ENCODE measurements around the gene GAB3.
"Not testable (repeated sequence)": the region's sequence is repeated elsewhere in the genome, so short reads cannot be mapped to it uniquely, and the experiment has no call there.

Gene GAB3

GRCh38 chrX:154718616-154719015 is 32.3 kb downstream of the GAB3 start:
- Mint-ChIP-seq H3K9me3 (no peaks in the 10 kb centered on the region), H3K27ac (peak overlapping the region; percentile 83), H3K4me1 (peaks cover 48% of the 10 kb centered on the region), H3K36me3 (ENCODE audit: low read depth) (peaks cover 6% of the 10 kb centered on the region), H3K4me3 (peak overlapping the region; percentile 26), H3K27me3 (no peaks in the 10 kb centered on the region)
- DNase-seq (no peak), ATAC-seq (no peak)

GRCh38 chrX:154717824-154718223 is 33.1 kb downstream of the GAB3 start:
- Mint-ChIP-seq H3K4me1 (peaks cover 48% of the 10 kb centered on the region), H3K27me3 (no peaks in the 10 kb centered on the region), H3K27ac (peak overlapping the region; percentile 83), H3K4me3 (no peak overlapping the region), H3K9me3 (no peaks in the 10 kb centered on the region), H3K36me3 (ENCODE audit: low read depth) (peaks cover 3% of the 10 kb centered on the region)
- no peak for ATAC-seq
- DNase-seq = no peak

GRCh38 chrX:154715825-154716224 is 35.1 kb downstream of the GAB3 start:
- no peak for DNase-seq
- no peak overlapping the region for H3K4me3 Mint-ChIP-seq
- H3K9me3 Mint-ChIP-seq = no peaks in the 10 kb centered on the region
- no peak for ATAC-seq
- H3K27ac Mint-ChIP-seq = no peak overlapping the region
- H3K4me1 Mint-ChIP-seq = peaks cover 61% of the 10 kb centered on the region
- H3K27me3 Mint-ChIP-seq = no peaks in the 10 kb centered on the region
- H3K36me3 Mint-ChIP-seq (ENCODE audit: low read depth) = peaks cover 7% of the 10 kb centered on the region

- DNase-seq (no peak), ATAC-seq (no peak)
- Mint-ChIP-seq H3K4me1 (peaks cover 59% of the 10 kb centered on the region), H3K27ac (no peak overlapping the region), H3K4me3 (no peak overlapping the region), H3K36me3 (ENCODE audit: low read depth) (peaks cover 7% of the 10 kb centered on the region), H3K27me3 (no peaks in the 10 kb centered on the region), H3K9me3 (no peaks in the 10 kb centered on the region)
Observed at GRCh38 chrX:154714925-154715324, 36.0 kb downstream of the GAB3 start.

GRCh38 chrX:154712781-154713740 is 37.8 kb downstream of the GAB3 start:
- Mint-ChIP-seq H3K4me3 (no peak overlapping the region), H3K27me3 (no peaks in the 10 kb centered on the region), H3K36me3 (ENCODE audit: low read depth) (peaks cover 13% of the 10 kb centered on the region), H3K9me3 (no peaks in the 10 kb centered on the region), H3K27ac (peak overlapping the region; percentile 64), H3K4me1 (peaks cover 40% of the 10 kb centered on the region)
- DNase-seq (no peak), ATAC-seq (peak; percentile 86)

DNA sequence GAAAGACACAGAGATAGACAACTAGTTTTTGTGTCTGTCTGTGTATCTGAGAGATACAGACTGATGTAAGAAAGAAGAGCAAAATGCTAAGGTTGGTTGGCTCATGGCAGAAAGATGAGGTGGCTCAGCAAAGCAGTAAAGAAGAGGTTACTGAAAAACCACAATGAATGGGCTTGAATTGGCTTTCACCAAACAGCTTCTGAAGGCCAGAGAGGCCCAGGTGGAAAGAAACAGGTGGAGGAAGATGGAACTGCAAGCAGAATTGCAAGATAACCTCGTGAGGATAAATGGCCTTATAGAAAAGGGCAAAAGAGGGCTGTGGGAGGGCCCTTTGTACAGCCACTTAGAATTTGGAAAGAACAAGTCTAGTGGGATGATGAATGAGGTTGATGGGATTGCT is 39.6 kb downstream of the GAB3 start:
- ATAC-seq (no peak), DNase-seq (no peak)
- Mint-ChIP-seq H3K36me3 (ENCODE audit: low read depth) (peaks cover 13% of the 10 kb centered on the region), H3K4me1 (peaks cover 27% of the 10 kb centered on the region), H3K27me3 (no peaks in the 10 kb centered on the region), H3K9me3 (no peaks in the 10 kb centered on the region), H3K4me3 (no peak overlapping the region), H3K27ac (no peak overlapping the region)

GRCh38 chrX:154710309-154710708 is 40.6 kb downstream of the GAB3 start:
- Mint-ChIP-seq H3K27me3 (no peaks in the 10 kb centered on the region), H3K4me1 (peaks cover 27% of the 10 kb centered on the region), H3K36me3 (ENCODE audit: low read depth) (peaks cover 13% of the 10 kb centered on the region), H3K4me3 (no peak overlapping the region), H3K27ac (no peak overlapping the region), H3K9me3 (no peaks in the 10 kb centered on the region)
- DNase-seq = no peak
- no peak for ATAC-seq

DNA sequence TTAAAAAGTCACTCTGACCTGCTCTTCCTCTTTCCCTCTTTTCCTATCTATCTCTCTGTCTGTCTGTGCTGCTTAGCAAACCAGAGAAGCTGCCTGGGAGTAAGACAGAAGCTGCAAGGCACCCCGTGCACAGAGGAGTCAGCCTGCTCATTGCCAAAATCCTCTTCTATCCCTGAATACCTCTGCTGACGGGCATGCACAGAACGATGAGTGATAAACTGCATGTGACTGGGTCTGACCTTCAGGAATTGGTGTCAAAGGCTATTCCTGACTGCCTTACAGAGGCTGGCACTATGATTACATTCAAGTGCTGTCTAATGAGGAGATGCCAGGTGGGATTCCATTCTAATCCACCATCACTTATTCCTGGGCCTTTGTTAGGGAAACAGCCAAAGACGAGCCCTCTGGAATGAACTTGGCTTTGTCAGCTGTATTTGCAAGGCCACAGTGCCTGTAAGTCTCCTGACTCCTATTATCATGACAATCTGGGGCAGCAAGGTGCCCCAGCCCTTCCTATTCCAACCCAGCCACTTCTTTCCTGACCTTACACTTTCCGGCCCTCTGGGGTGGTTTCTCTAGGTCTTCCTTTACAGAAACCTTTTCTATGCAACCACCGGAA is 52.1 kb downstream of the GAB3 start:
- no peak overlapping the region for H3K27ac Mint-ChIP-seq
- no peaks in the 10 kb centered on the region for H3K9me3 Mint-ChIP-seq
- no peak overlapping the region for H3K4me3 Mint-ChIP-seq
- ATAC-seq (no peak), DNase-seq (no peak)
- peaks cover 7% of the 10 kb centered on the region for H3K36me3 Mint-ChIP-seq (ENCODE audit: low read depth)
- H3K27me3 Mint-ChIP-seq = no peaks in the 10 kb centered on the region
- H3K4me1 Mint-ChIP-seq = peaks cover 7% of the 10 kb centered on the region

GRCh38 chrX:154696676-154697045 is 54.2 kb downstream of the GAB3 start:
- no peaks in the 10 kb centered on the region for H3K9me3 Mint-ChIP-seq
- H3K4me1 Mint-ChIP-seq = peaks cover 15% of the 10 kb centered on the region
- no peak for DNase-seq
- H3K27ac Mint-ChIP-seq = peak overlapping the region; percentile 27
- no peaks in the 10 kb centered on the region for H3K27me3 Mint-ChIP-seq
- no peak for ATAC-seq
- no peak overlapping the region for H3K4me3 Mint-ChIP-seq
- peaks cover 10% of the 10 kb centered on the region for H3K36me3 Mint-ChIP-seq (ENCODE audit: low read depth)

DNA sequence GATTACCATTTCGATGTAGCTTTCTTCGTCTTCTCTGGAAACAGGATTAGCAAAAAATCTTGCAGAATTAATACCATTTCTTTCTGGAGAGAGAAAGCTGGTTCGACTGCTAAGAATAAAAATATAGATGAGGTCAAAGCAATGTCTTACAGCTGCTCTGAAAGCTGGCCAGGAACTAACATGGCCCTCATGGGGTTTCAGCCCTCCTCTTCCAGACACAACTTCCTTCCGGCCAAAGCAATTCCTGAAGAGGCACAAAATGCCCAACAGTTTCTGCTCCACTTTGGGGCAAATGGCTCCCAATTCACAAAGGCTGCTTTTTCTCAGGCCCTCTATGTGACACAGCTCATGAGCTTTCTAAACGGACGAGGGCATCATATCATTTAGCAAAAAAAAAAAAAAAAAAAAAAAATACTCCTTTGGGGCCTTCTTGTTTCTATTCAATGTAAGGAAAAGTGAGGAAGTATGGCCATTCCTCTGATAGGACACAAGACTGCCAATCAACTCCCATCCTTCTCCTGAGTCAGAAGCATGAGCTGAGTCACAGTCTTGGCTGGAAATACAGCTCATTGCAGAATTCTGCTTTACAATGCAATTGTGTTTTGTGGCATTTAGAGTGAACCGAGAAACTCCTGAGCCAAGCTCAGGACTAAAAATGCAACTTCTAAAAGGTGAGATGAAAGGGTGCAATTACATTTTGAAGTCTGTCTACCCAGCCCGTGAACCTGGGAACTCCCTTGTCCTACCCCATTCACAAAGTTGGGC is 54.8 kb downstream of the GAB3 start:
- H3K4me3 Mint-ChIP-seq = no peak overlapping the region
- no peak for DNase-seq
- H3K36me3 Mint-ChIP-seq (ENCODE audit: low read depth) = peaks cover 10% of the 10 kb centered on the region
- H3K9me3 Mint-ChIP-seq = no peaks in the 10 kb centered on the region
- peak overlapping the region; percentile 27 for H3K27ac Mint-ChIP-seq
- H3K27me3 Mint-ChIP-seq = no peaks in the 10 kb centered on the region
- H3K4me1 Mint-ChIP-seq = peaks cover 15% of the 10 kb centered on the region
- ATAC-seq = peak; percentile 43

GRCh38 chrX:154693394-154693793 is 57.5 kb downstream of the GAB3 start:
- H3K27me3 Mint-ChIP-seq = no peaks in the 10 kb centered on the region
- ATAC-seq = no peak
- no peaks in the 10 kb centered on the region for H3K9me3 Mint-ChIP-seq
- no peak for DNase-seq
- H3K4me3 Mint-ChIP-seq = no peak overlapping the region
- H3K36me3 Mint-ChIP-seq (ENCODE audit: low read depth) = peaks cover 13% of the 10 kb centered on the region
- no peak overlapping the region for H3K27ac Mint-ChIP-seq
- peaks cover 15% of the 10 kb centered on the region for H3K4me1 Mint-ChIP-seq

- not testable (repeated sequence) for H3K4me3 Mint-ChIP-seq; H3K36me3 Mint-ChIP-seq (ENCODE audit: low read depth); H3K27ac Mint-ChIP-seq; H3K9me3 Mint-ChIP-seq; ATAC-seq; H3K27me3 Mint-ChIP-seq; DNase-seq
- peaks cover 11% of the 10 kb centered on the region for H3K4me1 Mint-ChIP-seq
Observed at GRCh38 chrX:154690438-154690837, 60.4 kb downstream of the GAB3 start.

GRCh38 chrX:154672084-154672483 is 78.8 kb downstream of the GAB3 start:
- not testable (repeated sequence) for H3K27ac Mint-ChIP-seq; ATAC-seq; H3K27me3 Mint-ChIP-seq; H3K4me1 Mint-ChIP-seq; DNase-seq; H3K36me3 Mint-ChIP-seq (ENCODE audit: low read depth); H3K4me3 Mint-ChIP-seq
- peaks cover 21% of the 10 kb centered on the region for H3K9me3 Mint-ChIP-seq

DNA sequence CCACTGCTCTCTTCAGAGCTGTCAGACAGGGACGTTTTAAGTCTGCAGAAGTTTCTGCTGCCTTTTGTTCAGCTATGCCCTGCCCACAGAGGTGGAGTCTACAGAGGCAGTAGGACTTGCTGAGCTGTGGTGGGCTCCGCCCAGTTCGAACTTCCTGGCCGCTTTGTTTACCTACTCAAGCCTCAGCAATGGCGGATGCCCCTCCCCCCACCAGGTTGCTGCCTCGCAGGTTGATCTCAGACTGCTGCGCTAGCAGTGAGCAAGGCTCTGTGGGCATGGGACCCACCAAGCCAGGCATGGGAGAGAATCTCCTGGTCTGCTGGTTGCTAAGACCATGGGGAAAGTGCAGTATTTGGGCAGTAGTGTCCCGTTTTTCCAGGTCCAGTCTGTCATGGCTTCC is 80.0 kb downstream of the GAB3 start:
- not testable (repeated sequence) for H3K27me3 Mint-ChIP-seq; DNase-seq; H3K4me1 Mint-ChIP-seq; H3K36me3 Mint-ChIP-seq (ENCODE audit: low read depth); ATAC-seq; H3K27ac Mint-ChIP-seq; H3K4me3 Mint-ChIP-seq
- peaks cover 21% of the 10 kb centered on the region for H3K9me3 Mint-ChIP-seq
